ENCODE data around the gene MCM5. TPM values are rescaled to one million over a fixed set of nuclear protein-coding genes. Genes with fewer than 3 reads are reported as not detected.

The MCM5 gene
- total RNA-seq, 1 experiment from 2014 or later = 274 TPM

DNA sequence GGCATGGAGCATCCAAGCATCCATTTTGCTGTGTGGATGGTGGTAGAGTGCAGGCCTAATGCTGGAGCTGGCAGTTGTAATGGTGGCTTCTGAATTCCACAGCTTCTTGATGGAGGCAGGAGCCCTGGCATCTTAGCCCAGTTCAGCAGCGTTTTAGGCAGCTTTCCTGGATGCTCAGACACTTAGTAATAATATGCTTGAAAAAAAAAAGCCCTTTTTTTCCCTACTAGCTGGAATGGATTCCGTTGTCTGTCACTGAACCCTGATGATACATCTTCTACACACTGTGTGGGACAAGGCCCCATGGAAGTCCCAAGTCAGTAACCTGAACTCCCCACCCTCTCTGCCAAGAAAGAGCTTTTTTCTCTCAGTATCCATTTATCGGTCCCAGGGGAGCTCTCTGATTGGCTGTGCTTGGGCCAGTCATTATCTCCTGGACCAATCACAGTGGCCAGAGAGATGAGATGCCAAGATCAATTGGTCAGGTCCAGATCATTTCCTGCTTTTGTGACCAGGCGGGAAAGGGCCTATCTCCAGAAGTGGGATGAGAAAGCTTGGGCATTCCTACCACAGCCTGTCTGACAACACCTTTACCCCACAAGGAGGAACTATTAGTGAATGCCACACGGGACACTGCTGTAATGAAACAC, 34.2 kb downstream of the MCM5 start:
- no peak overlapping the region for H4K5ac ChIP-seq (ENCODE audit: insufficient read length, low read depth, low read length)
- no CpG with 5 or more reads among the region's 5 CpGs for WGBS (ENCODE audit: extremely low coverage, insufficient read length, low lambda C conversion rate)
- no peak overlapping the region for H3T11ph ChIP-seq (ENCODE audit: low read length)
- H4K91ac ChIP-seq (ENCODE audit: insufficient read length, low read depth, low read length) = no peak overlapping the region
- H3K9ac ChIP-seq (ENCODE audit: extremely low read depth, insufficient read length, low read length) = no peak overlapping the region
- H3K79me1 ChIP-seq (ENCODE audit: insufficient read depth, low read depth, low read length, poor library complexity, severe bottlenecking) = no peaks in the 10 kb centered on the region
- H3K14ac ChIP-seq (ENCODE audit: insufficient read depth, low read length) = no peak overlapping the region
- no peak overlapping the region for H3K18ac ChIP-seq (ENCODE audit: insufficient read length, low read depth, low read length)
- no peak overlapping the region for H3K4me2 ChIP-seq (ENCODE audit: insufficient read depth, insufficient read length, low read length)
- no peaks in the 10 kb centered on the region for H3K27me3 ChIP-seq (ENCODE audit: insufficient read depth, low read length)
- no peaks in the 10 kb centered on the region for H4K20me1 ChIP-seq (ENCODE audit: control insufficient read depth, insufficient read depth, insufficient read length)
- no peak overlapping the region for H2BK120ac ChIP-seq (ENCODE audit: low read depth, low read length, poor library complexity, severe bottlenecking)
- H2BK15ac ChIP-seq (ENCODE audit: low read depth, low read length) = no peak overlapping the region
- H3K4me1 ChIP-seq (ENCODE audit: insufficient read depth, low read length) = no peaks in the 10 kb centered on the region
- no peak overlapping the region for H3K27ac Mint-ChIP-seq
- peaks cover 8% of the 10 kb centered on the region for H3K9me3 ChIP-seq (ENCODE audit: control insufficient read depth, low read depth, low read length)
- H2AK5ac ChIP-seq (ENCODE audit: insufficient read length, low read length) = no peak overlapping the region
- no peak overlapping the region for H2AFZ ChIP-seq (ENCODE audit: low read length)
- no peaks in the 10 kb centered on the region for H3K79me2 ChIP-seq (ENCODE audit: insufficient read depth, low read length)
- H3K36me3 Mint-ChIP-seq (ENCODE audit: insufficient read depth in 1 of 3, low read depth in 3 of 3) = peaks cover 48 to 63% (median 51%) of the 10 kb centered on the region in 3 experiments
- H2BK20ac ChIP-seq (ENCODE audit: low read depth, low read length, poor library complexity, severe bottlenecking) = no peak overlapping the region
- no peak overlapping the region for H3K4me3 Mint-ChIP-seq
- DNase-seq = no peak
- no peaks in the 10 kb centered on the region for H3K4me1 Mint-ChIP-seq
- H4K8ac ChIP-seq (replicated peaks; ENCODE audit: insufficient read length, low read depth, low read length) = no peak overlapping the region
- no peak overlapping the region for H3K56ac ChIP-seq (ENCODE audit: insufficient read length, low read depth, low read length)
- peaks cover 3 to 15% of the 10 kb centered on the region in 2 experiments; a peak in 4 of 5 replicates for H3K9me3 Mint-ChIP-seq
- H3K23ac ChIP-seq (ENCODE audit: insufficient read length, low read depth, low read length) = no peak overlapping the region
- H2BK5ac ChIP-seq (ENCODE audit: insufficient read length, low read length) = no peak overlapping the region
- H3K27me3 Mint-ChIP-seq (ENCODE audit: low read depth) = no peaks in the 10 kb centered on the region
- no peak overlapping the region for H3K4ac ChIP-seq (ENCODE audit: low read depth, low read length)
- H3K27ac ChIP-seq (ENCODE audit: insufficient read length, low read depth, low read length) = no peak overlapping the region
- TF ChIP-seq, protein P1, sequence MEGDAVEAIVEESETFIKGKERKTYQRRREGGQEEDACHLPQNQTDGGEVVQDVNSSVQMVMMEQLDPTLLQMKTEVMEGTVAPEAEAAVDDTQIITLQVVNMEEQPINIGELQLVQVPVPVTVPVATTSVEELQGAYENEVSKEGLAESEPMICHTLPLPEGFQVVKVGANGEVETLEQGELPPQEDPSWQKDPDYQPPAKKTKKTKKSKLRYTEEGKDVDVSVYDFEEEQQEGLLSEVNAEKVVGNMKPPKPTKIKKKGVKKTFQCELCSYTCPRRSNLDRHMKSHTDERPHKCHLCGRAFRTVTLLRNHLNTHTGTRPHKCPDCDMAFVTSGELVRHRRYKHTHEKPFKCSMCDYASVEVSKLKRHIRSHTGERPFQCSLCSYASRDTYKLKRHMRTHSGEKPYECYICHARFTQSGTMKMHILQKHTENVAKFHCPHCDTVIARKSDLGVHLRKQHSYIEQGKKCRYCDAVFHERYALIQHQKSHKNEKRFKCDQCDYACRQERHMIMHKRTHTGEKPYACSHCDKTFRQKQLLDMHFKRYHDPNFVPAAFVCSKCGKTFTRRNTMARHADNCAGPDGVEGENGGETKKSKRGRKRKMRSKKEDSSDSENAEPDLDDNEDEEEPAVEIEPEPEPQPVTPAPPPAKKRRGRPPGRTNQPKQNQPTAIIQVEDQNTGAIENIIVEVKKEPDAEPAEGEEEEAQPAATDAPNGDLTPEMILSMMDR (conservative IDR thresholded peaks at IDR 0.05) = no peak
- no peaks in the 10 kb centered on the region for H3K23me2 ChIP-seq (ENCODE audit: insufficient read length, low read depth, low read length, poor library complexity, severe bottlenecking)
- no peak overlapping the region for H2BK12ac ChIP-seq (ENCODE audit: insufficient read length, low read depth, low read length)
